HepG2 (cell line): ENCODE data around the gene FILIP1. TPM values are rescaled to one million over a fixed set of nuclear protein-coding genes. Genes with fewer than 3 reads are reported as not detected.

Experiments used
- AKAP8 ChIP-seq: sonication (generic); formaldehyde crosslinking; IDR thresholded peaks from 2 replicates; pipeline ENCODE4 v1.5.1; 2020; ENCODE audit warnings: mild to moderate bottlenecking, missing genetic modification reagents
- DMAP1 ChIP-seq: IDR thresholded peaks from 2 replicates; pipeline ENCODE4 v1.6.1; 2016
- DR1 ChIP-seq: sonication (generic); formaldehyde crosslinking; IDR thresholded peaks from 2 replicates; pipeline ENCODE4 v1.8.0; 2021; ENCODE audit warnings: mild to moderate bottlenecking, missing genetic modification reagents, inconsistent platforms
- FOXA1 ChIP-seq, 2 experiments: fragments of 450-650 bp in 1 of 2; sonication (generic) in 1 of 2; formaldehyde crosslinking in 1 of 2; IDR thresholded peaks; 2 replicates each; pipeline versions ENCODE4 v1.4.0 to v1.6.1; 2016 to 2020; ENCODE audit warnings: missing genetic modification reagents in 1 of 2
- FOXO4 ChIP-seq: sonication (generic); formaldehyde crosslinking; conservative IDR thresholded peaks from 2 replicates; pipeline ENCODE4 v1.8.1; 2023; ENCODE audit warnings: missing genetic modification reagents
- HDAC1 ChIP-seq: sonication (generic); formaldehyde crosslinking; IDR thresholded peaks from 2 replicates; pipeline ENCODE4 v1.5.1; 2020; ENCODE audit warnings: mild to moderate bottlenecking, missing genetic modification reagents
- HES4 ChIP-seq: sonication (generic); formaldehyde crosslinking; IDR thresholded peaks from 2 replicates; pipeline ENCODE4 v1.9.0; 2021; ENCODE audit warnings: mild to moderate bottlenecking, missing genetic modification reagents, borderline replicate concordance
- MAFK ChIP-seq, 2 experiments: IDR thresholded peaks in 1 of 2; conservative IDR thresholded peaks in 1 of 2; 2 replicates each; pipeline ENCODE4 v1.6.1; 2011; ENCODE audit warnings: improper control_type of control experiment in 2 of 2, low read length in 2 of 2
- MEIS1 ChIP-seq: sonication (generic); formaldehyde crosslinking; IDR thresholded peaks from 2 replicates; pipeline ENCODE4 v1.9.0; 2021; ENCODE audit warnings: mild to moderate bottlenecking, missing genetic modification reagents, moderate library complexity, borderline replicate concordance
- NFATC3 ChIP-seq: sonication (generic); formaldehyde crosslinking; IDR thresholded peaks from 2 replicates; pipeline ENCODE4 v1.5.1; 2020; ENCODE audit warnings: mild to moderate bottlenecking, missing genetic modification reagents
- NFE2L1 ChIP-seq: sonication (generic); formaldehyde crosslinking; IDR thresholded peaks from 2 replicates; pipeline ENCODE4 v1.4.0; 2020; ENCODE audit warnings: missing genetic modification reagents, mild to moderate bottlenecking, borderline replicate concordance
- PBX2 ChIP-seq: IDR thresholded peaks from 2 replicates; pipeline ENCODE4 v1.6.1; 2016; ENCODE audit warnings: control low read depth
- RFXAP ChIP-seq: sonication (generic); formaldehyde crosslinking; IDR thresholded peaks from 2 replicates; pipeline ENCODE4 v1.4.0; 2020; ENCODE audit warnings: missing genetic modification reagents, borderline replicate concordance
- SIN3B ChIP-seq: fragments of 150-350 bp; IDR thresholded peaks from 2 replicates; pipeline ENCODE4 v1.6.1; 2014; ENCODE audit warnings: low read length
- THAP11 ChIP-seq: IDR thresholded peaks from 2 replicates; pipeline ENCODE4 v1.6.1; 2016; ENCODE audit warnings: missing biosample characterization, missing genetic modification reagents
- THAP9 ChIP-seq: sonication (generic); formaldehyde crosslinking; IDR thresholded peaks from 2 replicates; pipeline ENCODE4; 2020; ENCODE audit warnings: missing genetic modification reagents, mild to moderate bottlenecking, borderline replicate concordance
- TSC22D2 ChIP-seq: sonication (generic); formaldehyde crosslinking; IDR thresholded peaks from 2 replicates; pipeline ENCODE4 v1.5.1; 2020; ENCODE audit warnings: missing genetic modification reagents, mild to moderate bottlenecking, borderline replicate concordance
- ZFP36 ChIP-seq: fragments of 150-350 bp; IDR thresholded peaks from 2 replicates; pipeline ENCODE4 v1.6.1; 2018; ENCODE audit warnings: borderline replicate concordance, low read length, low read depth; ENCODE audit not compliant: partially characterized antibody
- ZMAT5 ChIP-seq: sonication (generic); formaldehyde crosslinking; IDR thresholded peaks from 2 replicates; pipeline ENCODE4 v1.5.0; 2020; ENCODE audit warnings: mild to moderate bottlenecking, low read depth, missing genetic modification reagents, borderline replicate concordance
- ZNF160 ChIP-seq: sonication (generic); formaldehyde crosslinking; IDR thresholded peaks from 2 replicates; pipeline ENCODE4 v1.8.0; 2022; ENCODE audit warnings: mild to moderate bottlenecking, inconsistent platforms, missing genetic modification reagents
- ZNF775 ChIP-seq: sonication (generic); formaldehyde crosslinking; IDR thresholded peaks from 2 replicates; pipeline ENCODE4 v1.4.0; 2020; ENCODE audit warnings: missing genetic modification reagents, mild to moderate bottlenecking, moderate library complexity, borderline replicate concordance
- ZSCAN25 ChIP-seq: sonication (generic); formaldehyde crosslinking; IDR thresholded peaks from 2 replicates; pipeline ENCODE4 v1.8.0; 2022; ENCODE audit warnings: mild to moderate bottlenecking, missing genetic modification reagents
- ZSCAN5A ChIP-seq: sonication (generic); formaldehyde crosslinking; IDR thresholded peaks from 2 replicates; pipeline ENCODE4 v1.8.0; 2022; ENCODE audit warnings: mild to moderate bottlenecking, missing genetic modification reagents, borderline replicate concordance
- polyA plus RNA-seq, 8 experiments: library from polyadenylated mRNA; depleted of rRNA in 3 of 8; stranded (reverse) in 7 of 8; unstranded in 1 of 8; fragments of >200 nt; fragmentation: Illumina TruSeq in 4 of 8; extraction: Trizol in 4 of 8; gene quantifications; 2 replicates each; pipeline versions ENCODE4 v1.2.1 to v1.2.3, GENCODE V29; 2011 to 2016; ENCODE audit warnings: low read depth in 4 of 8, missing spikeins in 1 of 8, mixed read lengths in 1 of 8; ENCODE audit not compliant: insufficient read depth in 1 of 8
- total RNA-seq, 5 experiments: library from RNA; depleted of rRNA; stranded (reverse); fragments of >200 nt; fragmentation: Illumina TruSeq; extraction: Trizol; gene quantifications; 2 replicates each; pipeline ENCODE4 v1.2.3, GENCODE V29; 2016; ENCODE audit warnings: low read depth in 1 of 5

FILIP1 gene
- total and polyA plus RNA-seq, 2 of the 13 experiments (the other 11 are each of a cell fraction or from before 2014, with no cell fraction given), result not detected

GRCh38 chr6:75524322-75524972, 30.8 kb upstream of the FILIP1 start (continued):
- no peak for TF ChIP-seq DR1 (CRISPR knock-in tag)
- no peak for TF ChIP-seq FOXO4 (CRISPR knock-in tag)
- TF ChIP-seq ZSCAN25 (CRISPR knock-in tag), result no peak
- TF ChIP-seq MAFK (conservative IDR thresholded peaks at IDR 0.05 in 1 of 2, IDR thresholded peaks at IDR 0.05 in 1 of 2; ENCODE audit: low read length in 2 of 2), result peak in 1 of 2 experiments; percentile 24; a peak in 1 of 4 replicates
- TF ChIP-seq DMAP1 (CRISPR knock-in tag), result no peak
- TF ChIP-seq THAP11 (CRISPR knock-in tag), result peak; percentile 28; the same call in 1 of the 2 replicates
- no peak for TF ChIP-seq NFE2L1
- TF ChIP-seq TSC22D2, result no peak
- no peak for TF ChIP-seq NFATC3
- no peak for TF ChIP-seq ZNF775 (CRISPR knock-in tag)
- TF ChIP-seq PBX2, result no peak
- TF ChIP-seq THAP9 (CRISPR knock-in tag), result no peak
- no peak for TF ChIP-seq MEIS1 (CRISPR knock-in tag)
- no peak for TF ChIP-seq ZNF160 (CRISPR knock-in tag)
- no peak for TF ChIP-seq ZFP36
- no peak for TF ChIP-seq ZSCAN5A (CRISPR knock-in tag)
- no peak for TF ChIP-seq SIN3B
- no peak for TF ChIP-seq ZMAT5 (CRISPR knock-in tag)
- TF ChIP-seq HDAC1 (CRISPR knock-in tag), result 0 out of 2 replicates have a peak, but pooled peaks have one; percentile 24
- TF ChIP-seq HES4 (CRISPR knock-in tag), result no peak
- TF ChIP-seq AKAP8 (CRISPR knock-in tag), result no peak
- TF ChIP-seq RFXAP (CRISPR knock-in tag), result no peak
- TF ChIP-seq FOXA1 (IDR thresholded peaks at IDR 0.05), result peak; percentile 56; the same call in 1 of the 2 replicates
- TF ChIP-seq FOXA1 (CRISPR knock-in tag; IDR thresholded peaks at IDR 0.05), result peak; percentile 92
